Activated CD4-positive, alpha-beta T cell treated with anti-CD3 and anti-CD28 coated beads for 36 hours (primary cell): Measurements from ENCODE around the gene MAN1C1. TPM values are rescaled to one million over a fixed set of nuclear protein-coding genes. Genes with fewer than 3 reads are reported as not detected.
"Not testable (repeated sequence)": the region's sequence is repeated elsewhere in the genome, so short reads cannot be mapped to it uniquely, and the experiment has no call there.

Experiments used
- ATAC-seq: fragments of 200-7000 bp; cut with Tn5 transposase; one replicate; pipeline ENCODE4 v1.10.0; 2021; ENCODE audit warnings: mild to moderate bottlenecking, moderate library complexity
- CTCF ChIA-PET: fragments of 350-600 bp; sonication (Branson Sonifier 250); formaldehyde crosslinking; loops from one replicate; lab custom pipeline; 2021; ENCODE audit warnings: antibody characterized with exemption; lab: Charles Lee
- POLR2A ChIA-PET: fragments of 350-600 bp; sonication (Branson Sonifier 250); formaldehyde crosslinking; loops from one replicate; lab custom pipeline; 2021; ENCODE audit warnings: antibody characterized with exemption, inconsistent platforms; lab: Charles Lee
- DNase-seq: peaks from one replicate; pipeline ENCODE4 v3.0.0-alpha.2; 2020
- H3K27ac Mint-ChIP-seq: one replicate; pipeline ENCODE4 v1.8.0; 2021; ENCODE audit warnings: mixed read lengths
- H3K27me3 Mint-ChIP-seq: one replicate; pipeline ENCODE4 v1.8.0; 2021; ENCODE audit warnings: mixed read lengths
- H3K36me3 Mint-ChIP-seq: one replicate; pipeline ENCODE4 v1.8.0; 2021; ENCODE audit warnings: low read depth, mixed read lengths
- H3K4me1 Mint-ChIP-seq: one replicate; pipeline ENCODE4 v1.8.0; 2021; ENCODE audit warnings: mixed read lengths
- H3K4me3 Mint-ChIP-seq: one replicate; pipeline ENCODE4 v1.8.0; 2021; ENCODE audit warnings: mild to moderate bottlenecking, moderate library complexity, mixed read lengths
- H3K9me3 Mint-ChIP-seq: one replicate; pipeline ENCODE4 v1.8.0; 2021; ENCODE audit warnings: low read depth, mixed read lengths
- intact Hi-C, 2 experiments: fragments of 100-400 bp; cut with DNase I in 1 of 2; cut with micrococcal nuclease in 1 of 2; formaldehyde crosslinking; loops; one replicate each; pipeline versions ENCODE4 v1.14.2 to v1.15.1; 2022 to 2024; cut with DNase I, micrococcal nuclease
- total RNA-seq, 2 experiments: library from RNA; stranded (reverse); gene quantifications; one replicate each; pipeline ENCODE4 v1.2.3, GENCODE V29; 2021

Gene MAN1C1
- total RNA-seq, 2 experiments from 2014 or later = 10.0 to 10.1 TPM

DNA sequence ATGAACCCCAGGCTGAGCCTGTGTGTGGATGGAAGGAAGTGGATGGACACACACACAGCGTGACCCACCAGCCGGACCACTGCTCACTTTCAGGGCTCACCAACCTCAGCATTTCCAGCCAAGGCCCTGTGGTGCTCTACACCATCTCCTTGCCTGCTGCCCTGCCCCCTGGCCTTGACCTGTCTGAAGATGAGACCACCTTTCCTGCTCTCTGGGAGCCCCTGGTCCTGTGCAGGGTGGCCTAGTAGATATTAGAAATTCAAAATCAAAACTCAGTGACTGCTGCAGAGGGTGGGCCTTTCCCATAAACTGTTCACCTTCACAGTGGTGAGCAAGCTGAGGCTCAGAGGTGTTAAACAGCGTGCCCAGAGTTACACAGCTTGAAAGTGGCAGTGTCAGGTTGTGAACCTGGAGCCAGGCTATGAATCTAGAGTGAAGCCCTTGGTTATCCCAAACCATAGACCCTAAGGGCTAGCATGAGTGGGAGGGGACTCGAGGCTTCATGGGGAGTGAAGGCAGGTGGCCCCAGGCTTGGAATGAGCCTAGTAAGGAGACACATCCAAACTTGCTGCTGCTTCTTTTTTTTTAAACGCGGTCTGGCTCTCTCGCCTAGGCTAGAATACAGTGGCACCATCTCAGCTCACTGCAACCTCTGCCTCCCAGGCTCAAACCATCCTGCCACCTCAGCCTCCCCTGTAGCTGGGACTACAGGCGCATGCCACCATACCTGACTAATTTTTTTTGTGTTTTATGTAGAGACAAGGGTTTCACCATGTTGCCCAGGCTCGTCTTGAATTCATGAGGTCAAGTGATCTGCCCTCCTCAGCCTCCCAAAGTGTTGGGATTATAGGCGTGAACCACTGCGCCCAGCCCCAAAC is 41.5 kb downstream of the MAN1C1 start:
- no peak for DNase-seq
- Mint-ChIP-seq H3K36me3 (peaks cover 4% of the 10 kb centered on the region), H3K27me3 (no peaks in the 10 kb centered on the region), H3K27ac (no peak overlapping the region), H3K4me3 (no peak overlapping the region), H3K4me1 (peaks cover 32% of the 10 kb centered on the region), H3K9me3 (no peaks in the 10 kb centered on the region)
- intact Hi-C loops = no loop called here
- ChIA-PET CTCF (interaction anchor here (0.7 to 0.8 kb wide), 2 partner anchors 31 to 35 kb away, joined by 3 read pairs; no protein-coding TSS in a partner anchor), POLR2A (no interaction called here)
- peak; percentile 65 for ATAC-seq

DNA sequence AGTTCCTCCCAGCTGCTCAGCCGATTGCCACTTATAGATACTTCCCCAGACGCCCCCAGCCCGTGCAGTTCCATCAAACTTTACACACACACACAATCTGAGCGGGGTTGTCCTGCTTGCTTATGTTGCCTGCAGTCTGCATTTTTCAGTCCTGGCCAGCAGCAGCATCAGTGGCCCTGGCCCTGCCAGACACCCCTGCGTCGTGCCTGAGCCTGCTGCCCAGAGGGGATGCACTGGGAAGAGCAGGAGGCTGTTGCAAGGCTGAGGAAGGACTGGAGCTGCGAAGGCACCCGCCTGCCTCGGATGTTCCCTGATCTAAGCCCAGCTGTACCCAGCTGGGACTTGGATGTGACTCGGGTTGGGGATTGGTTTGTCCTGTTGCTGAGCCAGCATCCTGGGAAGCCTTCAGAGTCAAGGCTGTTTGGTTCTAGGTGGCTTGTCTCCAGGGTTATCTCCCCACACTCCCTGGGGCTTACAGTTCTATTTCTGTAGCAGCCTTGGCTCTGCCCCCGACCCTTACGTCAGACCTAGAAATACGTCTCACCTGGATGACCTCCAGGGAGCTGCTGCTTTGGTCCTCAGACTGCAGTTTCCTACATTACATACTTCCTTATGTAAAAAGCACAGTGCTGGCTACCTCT is 42.3 kb downstream of the MAN1C1 start:
- no peaks in the 10 kb centered on the region for H3K9me3 Mint-ChIP-seq
- peak; percentile 1 for DNase-seq
- H3K4me1 Mint-ChIP-seq = peaks cover 38% of the 10 kb centered on the region
- peaks cover 4% of the 10 kb centered on the region for H3K36me3 Mint-ChIP-seq
- ChIA-PET CTCF (interaction anchor here (0.6 to 1.4 kb wide), 3 partner anchors 10 to 191 kb away, joined by 3 to 4 read pairs (median 3); no protein-coding TSS in a partner anchor), POLR2A (interaction anchor here (0.7 kb wide), 1 partner anchor 19 kb away, joined by 3 read pairs; no protein-coding TSS in a partner anchor)
- no peaks in the 10 kb centered on the region for H3K27me3 Mint-ChIP-seq
- H3K4me3 Mint-ChIP-seq = no peak overlapping the region
- intact Hi-C loops = no loop called here
- H3K27ac Mint-ChIP-seq = no peak overlapping the region
- no peak for ATAC-seq

DNA sequence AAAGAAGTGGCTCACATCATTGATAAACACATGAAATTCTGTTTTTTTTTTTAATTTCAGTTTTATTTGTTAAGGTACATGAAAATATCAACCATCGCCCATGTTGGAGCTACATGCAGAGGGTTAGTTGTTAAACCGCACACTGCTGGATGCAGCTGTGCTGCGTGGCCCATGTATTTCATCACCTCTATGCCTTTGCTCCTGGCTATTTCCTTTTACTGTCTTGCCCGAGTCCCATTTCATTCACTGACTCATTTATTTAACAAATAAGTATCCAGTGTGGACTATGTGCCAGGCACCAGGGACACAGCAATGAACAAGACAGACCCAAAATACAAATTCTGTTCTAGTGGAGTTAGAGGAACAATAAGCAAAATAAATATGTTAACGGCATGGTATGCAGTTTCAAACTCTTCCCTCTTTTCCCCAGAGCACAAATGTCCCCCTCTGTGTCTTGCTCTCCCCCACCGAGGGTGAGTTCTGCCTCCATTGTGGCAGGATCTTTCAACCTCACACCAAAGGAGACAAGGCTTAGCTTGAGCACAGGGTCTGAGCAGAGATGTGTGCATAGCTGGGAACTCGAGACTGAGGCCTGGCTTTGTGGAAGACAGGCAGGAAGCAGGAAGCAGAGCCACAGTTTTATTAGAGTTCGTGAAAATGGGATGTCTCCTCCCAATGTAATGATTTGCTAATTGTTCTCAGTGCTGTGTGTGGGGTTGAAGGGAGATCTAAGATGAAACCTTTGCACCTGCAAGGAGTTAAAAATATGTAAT is 44.6 kb downstream of the MAN1C1 start:
- Mint-ChIP-seq H3K27me3 (no peaks in the 10 kb centered on the region), H3K9me3 (no peaks in the 10 kb centered on the region), H3K27ac (peak overlapping the region; percentile 44), H3K4me3 (no peak overlapping the region), H3K36me3 (peaks cover 2% of the 10 kb centered on the region), H3K4me1 (peaks cover 50% of the 10 kb centered on the region)
- intact Hi-C loops = no loop called here
- DNase-seq (no peak), ATAC-seq (no peak)
- ChIA-PET POLR2A (no interaction called here), CTCF (interaction anchor here (0.5 kb wide), 1 partner anchor 11 kb away, joined by 3 read pairs; no protein-coding TSS in a partner anchor)

DNA sequence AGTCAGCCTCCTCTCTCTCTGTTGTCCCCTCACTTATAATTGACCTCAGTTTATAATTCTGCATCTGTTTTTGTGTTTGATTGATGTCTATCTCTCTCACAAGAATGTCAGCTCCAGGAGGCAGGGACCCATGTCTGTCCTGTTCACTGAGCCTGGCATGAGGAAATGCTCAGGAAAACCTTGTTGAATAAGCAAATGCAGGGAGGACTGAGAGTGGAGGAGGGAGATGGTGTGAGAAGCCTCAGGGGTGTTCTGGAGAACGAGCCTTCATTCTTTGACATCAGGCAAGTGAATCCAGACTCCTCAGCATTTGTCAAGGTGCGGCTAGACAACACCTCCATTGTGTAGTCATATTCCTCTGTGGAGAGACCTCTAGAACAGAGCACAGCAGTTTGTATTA is 45.5 kb downstream of the MAN1C1 start:
- no peaks in the 10 kb centered on the region for H3K9me3 Mint-ChIP-seq
- peak overlapping the region; percentile 11 for H3K27ac Mint-ChIP-seq
- peak; percentile 1 for DNase-seq
- no peaks in the 10 kb centered on the region for H3K27me3 Mint-ChIP-seq
- ChIA-PET CTCF (no interaction called here), POLR2A (interaction anchor here (0.7 kb wide), 1 partner anchor 158 kb away, joined by 3 read pairs; the partner anchor contains the start of gene MTFR1L)
- no peak for ATAC-seq
- intact Hi-C loops = no loop called here
- H3K36me3 Mint-ChIP-seq = no peaks in the 10 kb centered on the region
- peaks cover 52% of the 10 kb centered on the region for H3K4me1 Mint-ChIP-seq
- no peak overlapping the region for H3K4me3 Mint-ChIP-seq

DNA sequence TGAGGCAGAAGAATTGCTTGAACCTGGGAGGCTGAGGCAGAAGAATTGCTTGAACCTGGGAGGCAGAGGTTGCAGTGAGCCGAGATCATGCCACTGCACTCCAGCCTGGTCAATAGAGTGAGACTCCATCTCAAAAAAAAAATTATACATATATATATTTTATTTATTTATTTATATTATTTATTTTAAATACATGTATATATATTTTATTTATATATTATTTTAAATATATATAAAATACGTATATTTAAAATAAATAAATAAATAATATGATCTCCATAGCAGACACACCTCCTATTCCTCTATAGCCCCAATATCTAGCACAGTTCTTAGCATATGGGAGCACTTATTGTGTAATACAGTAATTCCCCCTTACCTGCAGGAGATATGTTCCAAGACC is 46.4 kb downstream of the MAN1C1 start:
- H3K4me3 Mint-ChIP-seq, H3K27ac Mint-ChIP-seq, ATAC-seq, H3K27me3 Mint-ChIP-seq, DNase-seq, intact Hi-C loops, CTCF ChIA-PET, H3K9me3 Mint-ChIP-seq, H3K36me3 Mint-ChIP-seq, POLR2A ChIA-PET: not testable (repeated sequence)
- peaks cover 50% of the 10 kb centered on the region for H3K4me1 Mint-ChIP-seq

DNA sequence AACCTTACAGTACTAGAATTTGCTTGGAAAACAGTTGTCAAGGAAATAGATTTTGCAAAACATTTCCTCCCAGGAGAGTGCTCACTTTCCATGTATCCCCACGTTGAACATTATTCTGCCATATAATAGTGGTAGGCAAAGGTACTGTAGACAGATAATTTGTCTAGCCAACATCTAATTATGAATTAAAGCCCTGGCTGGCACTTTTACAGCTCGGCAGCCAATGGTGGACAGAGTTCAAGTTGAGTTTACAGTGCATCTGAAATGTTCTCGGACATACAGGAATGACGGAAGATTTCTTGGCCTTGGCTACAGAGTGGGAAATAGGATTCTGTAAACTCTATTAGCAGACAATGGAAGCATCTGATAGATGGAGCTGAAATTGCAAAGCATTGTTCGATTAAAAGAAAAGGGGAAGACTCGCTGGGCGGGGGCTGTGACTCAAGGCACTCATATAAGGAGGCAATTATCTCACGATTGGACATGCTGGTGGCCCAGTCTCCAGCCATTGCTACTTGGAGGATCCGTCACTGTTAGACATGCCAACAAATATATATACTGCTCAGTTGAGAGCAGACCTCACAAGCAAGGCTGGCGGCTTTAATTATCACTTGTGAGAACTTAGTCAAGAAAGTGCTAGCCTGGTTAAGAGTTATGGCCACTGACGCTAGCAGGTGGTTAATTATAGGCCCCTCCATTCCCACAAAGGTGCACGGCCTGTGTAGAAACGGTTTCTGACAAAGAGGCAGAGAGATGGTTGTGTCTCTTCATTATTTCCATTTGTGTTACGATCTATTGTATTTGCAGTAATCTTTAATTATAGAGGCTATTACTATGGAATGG is 48.0 kb downstream of the MAN1C1 start:
- intact Hi-C loops = no loop called here
- DNase-seq (no peak), ATAC-seq (no peak)
- Mint-ChIP-seq H3K27ac (no peak overlapping the region), H3K4me3 (no peak overlapping the region), H3K27me3 (no peaks in the 10 kb centered on the region), H3K36me3 (peaks cover 2% of the 10 kb centered on the region), H3K9me3 (no peaks in the 10 kb centered on the region), H3K4me1 (peaks cover 55% of the 10 kb centered on the region)
- POLR2A ChIA-PET = no interaction called here
- CTCF ChIA-PET = no interaction called here

DNA sequence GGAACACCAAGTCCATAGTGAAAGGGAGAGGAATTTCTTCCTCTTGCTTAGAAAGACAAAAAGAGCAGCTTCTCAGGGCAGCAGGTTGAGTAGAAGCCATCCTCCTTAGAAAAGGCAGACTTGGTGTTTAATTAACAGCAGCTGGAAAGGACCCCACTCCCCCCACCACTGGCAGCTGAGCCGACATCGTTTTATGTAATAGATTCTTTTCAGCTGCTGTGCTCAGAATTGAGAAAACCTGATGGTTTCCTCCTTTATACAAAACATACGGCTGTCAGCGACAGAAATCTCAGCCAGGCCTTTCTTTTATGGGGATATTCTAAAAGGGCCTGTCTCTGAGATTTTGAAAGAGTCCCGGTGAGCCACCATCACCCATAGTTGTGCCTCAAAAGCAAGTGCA is 49.9 kb downstream of the MAN1C1 start:
- no peaks in the 10 kb centered on the region for H3K27me3 Mint-ChIP-seq
- H3K9me3 Mint-ChIP-seq = no peaks in the 10 kb centered on the region
- POLR2A ChIA-PET = interaction anchor here (1.1 to 1.5 kb wide), 2 partner anchors 9 to 11 kb away, joined by 4 to 5 read pairs; no protein-coding TSS in a partner anchor
- CTCF ChIA-PET = interaction anchor here (0.6 to 2.3 kb wide), 13 partner anchors 10 to 638 kb away, joined by 3 to 10 read pairs (median 4); no protein-coding TSS in a partner anchor
- no peak for ATAC-seq
- peaks cover 2% of the 10 kb centered on the region for H3K36me3 Mint-ChIP-seq
- H3K4me3 Mint-ChIP-seq = peak overlapping the region; percentile 23
- intact Hi-C loops = no loop called here
- H3K27ac Mint-ChIP-seq = peak overlapping the region; percentile 83
- no peak for DNase-seq
- H3K4me1 Mint-ChIP-seq = peaks cover 66% of the 10 kb centered on the region

DNA sequence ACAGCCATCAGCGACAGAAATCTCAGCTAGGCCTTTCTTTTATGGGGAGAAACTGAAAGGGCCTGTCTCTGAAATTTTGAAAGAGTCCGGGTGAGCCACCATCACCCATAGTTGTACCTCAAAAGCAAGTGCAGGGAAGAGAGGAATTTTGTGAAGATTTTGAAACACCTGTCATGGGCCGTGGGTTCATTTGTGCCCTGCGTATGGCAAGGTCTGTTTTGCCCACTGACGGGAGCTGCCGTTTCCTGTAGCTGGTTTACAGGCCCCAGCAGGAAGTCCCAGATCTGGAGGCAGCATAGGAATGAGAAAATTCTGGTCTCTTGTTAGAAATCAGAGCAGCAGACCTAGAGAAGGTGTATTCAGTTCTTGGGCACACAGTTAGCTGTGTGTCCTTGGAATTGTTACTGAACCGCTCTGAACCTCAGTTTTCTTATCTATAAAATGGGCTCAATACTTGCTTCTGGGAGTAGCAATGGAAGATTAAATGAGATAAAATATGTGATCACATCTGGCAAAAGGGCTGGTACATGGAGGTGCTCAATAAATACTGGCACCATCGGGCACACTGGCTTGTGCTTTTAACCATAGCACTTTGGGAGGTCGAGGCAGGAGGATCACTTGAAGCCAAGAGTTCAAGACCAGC is 52.5 kb downstream of the MAN1C1 start:
- Mint-ChIP-seq H3K27ac (peak overlapping the region; percentile 79), H3K27me3 (no peaks in the 10 kb centered on the region)

DNA sequence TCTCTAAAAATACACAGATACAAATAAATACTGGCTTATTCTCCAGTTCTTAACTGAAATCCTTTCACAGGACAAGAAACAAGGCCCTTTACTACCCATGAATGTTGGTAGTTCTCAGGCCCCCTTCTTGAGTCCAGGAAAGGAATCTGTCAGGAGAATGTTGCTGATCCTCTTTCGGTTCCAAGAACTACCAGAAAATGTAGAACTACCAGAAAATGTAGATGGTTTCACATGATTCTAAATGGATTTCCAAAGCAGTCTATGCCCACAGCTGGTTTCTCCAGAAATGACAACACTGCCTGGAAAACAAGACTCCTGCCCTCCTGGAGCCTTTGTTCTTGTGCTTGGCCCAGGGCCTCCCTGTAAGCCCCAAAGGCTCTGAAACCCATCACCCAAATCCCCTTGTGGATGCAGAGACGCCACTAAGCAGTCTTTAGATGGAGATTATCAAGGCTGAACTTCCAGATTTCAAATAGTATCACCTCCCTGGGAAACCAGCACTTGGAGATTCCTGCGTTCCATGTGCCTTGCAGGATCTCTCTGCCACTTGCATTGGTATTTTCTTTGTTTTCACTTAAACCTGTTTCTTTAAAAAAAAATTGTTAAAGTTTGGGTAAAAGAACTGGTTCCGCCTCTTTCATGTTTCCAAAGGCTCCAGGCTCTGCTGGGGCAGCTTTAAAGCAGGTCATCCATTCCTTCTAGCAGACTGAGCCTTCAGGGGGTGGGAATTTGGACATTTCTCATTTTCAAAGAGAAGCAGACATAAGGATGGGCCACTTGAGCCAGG is 53.4 kb downstream of the MAN1C1 start:
- no peak for ATAC-seq
- H3K9me3 Mint-ChIP-seq = no peaks in the 10 kb centered on the region
- H3K4me3 Mint-ChIP-seq = no peak overlapping the region
- no peaks in the 10 kb centered on the region for H3K27me3 Mint-ChIP-seq
- ChIA-PET POLR2A (interaction anchor here (2.5 kb wide), 1 partner anchor 28 kb away, joined by 9 read pairs; no protein-coding TSS in a partner anchor), CTCF (interaction anchor here (0.6 to 2.6 kb wide), 6 partner anchors 8 to 51 kb away, joined by 3 to 9 read pairs (median 4); no protein-coding TSS in a partner anchor)
- H3K4me1 Mint-ChIP-seq = peaks cover 88% of the 10 kb centered on the region
- no peak overlapping the region for H3K27ac Mint-ChIP-seq
- DNase-seq = no peak
- intact Hi-C loops = no loop called here
- H3K36me3 Mint-ChIP-seq = peaks cover 11% of the 10 kb centered on the region

More for the DNA sequence above, 52.5 kb downstream of the MAN1C1 start:
- Mint-ChIP-seq H3K9me3 (no peaks in the 10 kb centered on the region), H3K36me3 (peaks cover 11% of the 10 kb centered on the region), H3K4me3 (no peak overlapping the region), H3K4me1 (peaks cover 79% of the 10 kb centered on the region)
- ChIA-PET CTCF (interaction anchor here (0.6 to 2.6 kb wide), 8 partner anchors 9 to 552 kb away, joined by 3 to 9 read pairs (median 4); no protein-coding TSS in a partner anchor), POLR2A (interaction anchor here (2.5 kb wide), 1 partner anchor 27 kb away, joined by 9 read pairs; no protein-coding TSS in a partner anchor)
- ATAC-seq (no peak), DNase-seq (no peak)
- intact Hi-C loops = no loop called here
